DLD1 (cell line): ENCODE results near the gene RNF11.

Experiments
- in situ Hi-C: cut with HindIII; loops from 2 replicates; pipeline ENCODE4 v1.10.0; 2017; ENCODE audit warnings: low sequenced_read_pairs

RNF11 gene

DNA sequence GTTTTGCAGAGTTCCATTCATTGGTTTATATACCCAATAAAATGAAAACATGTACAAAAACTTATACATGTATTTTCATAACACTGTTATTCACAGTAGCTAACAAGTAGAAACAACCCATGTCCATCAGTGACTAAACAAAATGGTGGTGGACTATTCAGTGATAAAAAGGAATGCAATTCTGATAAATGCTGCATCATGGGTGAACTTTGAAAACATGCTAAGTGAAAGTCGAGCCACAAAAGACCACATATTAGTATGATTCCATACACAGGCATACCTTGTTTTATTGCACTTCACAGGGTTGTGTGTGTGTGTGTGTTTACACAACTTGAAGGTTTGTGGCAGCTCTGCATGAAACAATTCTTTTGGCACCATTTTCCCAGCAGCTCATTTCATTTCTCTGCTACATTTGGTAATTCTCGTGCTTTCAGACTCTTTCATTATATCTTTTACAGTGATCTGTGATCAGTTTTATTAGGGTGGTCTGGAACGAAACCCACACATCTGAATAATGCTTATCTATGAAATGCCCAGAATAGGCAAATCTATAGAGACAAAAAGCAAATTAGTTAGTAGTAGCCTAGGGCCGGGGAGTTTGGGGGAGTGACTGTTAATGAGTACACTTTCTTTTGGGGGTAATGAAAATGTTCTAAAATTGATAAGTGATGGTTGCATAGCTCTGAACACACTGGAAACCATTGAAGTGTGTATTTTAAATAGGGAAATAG, 27.2 kb downstream of the RNF11 start:
- in situ Hi-C loops = no loop called here

GRCh38 chr1:51264451-51264850, 28.4 kb downstream of the RNF11 start:
- in situ Hi-C loops = no loop called here

DNA sequence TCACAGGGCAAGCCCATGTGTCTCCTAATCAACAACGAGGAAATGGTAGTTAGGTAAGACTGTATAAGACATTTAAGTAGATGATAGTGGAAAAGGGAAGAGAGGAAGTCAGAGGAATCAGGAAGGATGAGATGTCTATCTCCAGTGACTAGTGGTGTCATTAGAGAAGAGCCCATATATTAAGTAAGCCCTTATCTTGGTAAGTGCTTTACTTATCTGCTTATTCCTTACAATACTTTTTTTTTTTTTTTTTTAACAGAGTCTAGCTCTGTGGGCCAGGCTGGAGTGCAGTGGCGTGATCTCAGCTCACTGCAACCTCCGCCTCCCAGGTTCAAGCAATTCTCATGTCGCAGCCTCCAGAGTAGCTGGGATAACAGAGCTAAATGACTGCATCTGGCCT, 29.5 kb downstream of the RNF11 start:
- in situ Hi-C loops = no loop called here

DNA sequence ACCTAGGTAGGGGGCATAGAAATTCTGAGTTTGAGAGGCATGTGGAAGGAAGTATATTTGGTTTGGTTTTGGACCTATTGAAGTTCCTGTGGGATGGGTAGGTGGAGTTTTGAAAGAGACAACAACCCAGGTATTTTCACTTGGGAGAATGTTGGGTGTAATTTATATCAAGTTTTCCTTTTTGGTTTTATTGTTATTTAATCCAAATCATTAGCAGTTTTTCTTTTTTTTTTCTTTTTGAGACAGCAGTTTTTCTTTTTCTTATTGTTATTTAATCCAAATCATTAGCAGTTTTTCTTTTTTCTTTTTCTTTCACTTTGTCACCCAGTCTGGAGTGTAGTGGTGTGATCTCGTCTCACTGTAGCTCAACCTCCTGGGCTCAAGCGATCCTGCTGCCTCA, 30.1 kb downstream of the RNF11 start:
- in situ Hi-C loops = no loop called here

GRCh38 chr1:51266791-51267190, 30.7 kb downstream of the RNF11 start:
- in situ Hi-C loops = no loop called here

GRCh38 chr1:51268634-51269033, 32.6 kb downstream of the RNF11 start:
- in situ Hi-C loops = no loop called here

DNA sequence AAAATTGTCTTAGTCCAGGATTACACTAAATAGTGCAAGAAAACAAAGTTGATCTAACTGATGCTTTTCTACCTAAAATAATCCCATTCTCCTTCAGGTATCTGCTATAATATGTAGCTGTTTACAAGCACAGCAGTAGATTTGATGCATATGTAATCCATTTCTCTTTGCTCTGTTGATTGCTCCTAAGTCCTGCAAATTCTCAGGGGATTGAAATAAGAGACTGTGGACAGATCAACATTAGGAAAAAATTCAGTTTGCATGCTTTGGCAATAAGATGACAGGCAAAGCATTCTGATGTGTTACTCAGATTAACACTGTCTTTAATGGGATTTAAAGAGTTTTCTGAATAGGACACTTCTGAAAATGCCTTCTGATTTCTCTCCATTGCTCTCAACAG, 34.7 kb downstream of the RNF11 start:
- in situ Hi-C loops = no loop called here

- in situ Hi-C loops = no loop called here
Measured at GRCh38 chr1:51272916-51273315, 36.8 kb downstream of the RNF11 start.

DNA sequence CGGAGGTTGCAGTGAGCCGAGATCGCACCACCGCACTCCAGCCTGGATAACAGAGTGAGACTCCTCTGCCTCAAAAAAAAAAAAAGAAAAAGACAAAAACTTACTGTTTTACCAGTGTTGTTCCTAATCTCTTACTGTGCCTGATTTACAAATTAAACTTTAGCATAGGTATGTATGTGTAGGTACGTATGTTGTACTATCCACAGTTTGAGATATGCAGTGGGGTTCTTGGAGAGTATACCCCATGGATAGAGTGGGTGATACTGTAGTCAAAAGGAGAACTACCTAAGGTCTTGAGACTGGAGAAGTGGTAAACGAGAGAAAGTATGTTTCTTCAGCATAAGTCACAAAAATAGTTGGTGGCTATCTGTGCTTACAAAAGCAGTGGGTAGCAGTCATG, 38.6 kb downstream of the RNF11 start:
- in situ Hi-C loops = no loop called here

- in situ Hi-C loops = no loop called here
Measured at GRCh38 chr1:51276286-51276685, 40.2 kb downstream of the RNF11 start.

- in situ Hi-C loops = no loop called here
Measured at GRCh38 chr1:51280321-51280978, 44.4 kb downstream of the RNF11 start.

DNA sequence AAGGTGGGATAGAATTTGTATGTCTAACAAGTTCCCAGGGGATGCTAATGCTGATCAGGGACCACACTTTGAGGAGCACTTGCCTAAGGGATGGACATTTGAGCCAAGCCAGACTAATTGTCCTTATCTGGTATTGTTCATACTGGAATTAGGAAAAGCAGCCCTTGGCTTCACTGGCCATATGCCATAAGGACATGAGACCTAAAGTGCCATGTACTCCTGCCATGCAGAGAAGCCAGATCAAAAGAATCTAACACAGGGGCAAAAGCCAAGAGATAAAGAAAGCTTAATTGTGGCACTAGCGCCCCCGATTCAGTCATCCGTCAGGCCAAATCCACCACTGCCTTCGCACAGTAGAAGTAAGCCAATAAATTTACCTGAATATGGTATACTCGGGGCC, 45.7 kb downstream of the RNF11 start:
- in situ Hi-C loops = no loop called here

DNA sequence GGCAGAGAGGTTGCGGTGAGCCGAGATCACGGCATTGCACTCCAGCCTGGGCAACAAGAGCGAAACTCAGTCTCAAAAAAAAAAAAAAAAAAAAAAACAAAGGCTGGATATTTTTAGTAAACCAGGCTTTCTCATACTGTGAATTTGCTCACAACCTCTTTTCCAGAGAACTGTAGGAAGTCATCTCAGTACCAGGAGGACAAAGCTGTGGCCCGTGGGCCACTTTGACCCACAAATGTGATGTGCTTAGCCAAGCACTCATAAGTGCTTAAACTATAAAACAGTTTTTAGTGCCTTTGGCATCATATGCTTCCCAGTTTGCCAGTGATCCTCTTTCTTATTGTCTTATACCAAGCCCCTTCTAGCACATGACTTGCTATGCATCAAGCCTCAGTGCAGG, 46.5 kb downstream of the RNF11 start:
- in situ Hi-C loops = no loop called here

DNA sequence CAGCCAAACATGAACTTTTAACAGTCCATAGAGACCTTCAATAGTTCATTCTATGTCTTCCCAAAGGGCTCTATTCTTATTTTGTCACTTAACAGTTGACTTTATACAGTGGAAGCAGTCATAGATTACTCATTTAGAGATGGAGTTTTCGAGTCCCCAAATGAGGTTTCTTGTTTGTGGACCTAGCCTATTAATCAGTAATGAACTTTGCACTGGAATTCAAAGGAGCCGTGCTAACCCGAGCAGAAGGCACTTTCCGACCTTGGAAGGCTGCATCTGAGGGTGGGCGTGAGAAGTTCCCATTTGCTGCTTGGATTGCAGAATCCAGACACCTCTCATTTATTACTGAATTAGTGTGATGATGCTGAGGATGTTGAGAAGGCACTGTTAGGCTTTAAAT, 47.9 kb downstream of the RNF11 start:
- in situ Hi-C loops = no loop called here

DNA sequence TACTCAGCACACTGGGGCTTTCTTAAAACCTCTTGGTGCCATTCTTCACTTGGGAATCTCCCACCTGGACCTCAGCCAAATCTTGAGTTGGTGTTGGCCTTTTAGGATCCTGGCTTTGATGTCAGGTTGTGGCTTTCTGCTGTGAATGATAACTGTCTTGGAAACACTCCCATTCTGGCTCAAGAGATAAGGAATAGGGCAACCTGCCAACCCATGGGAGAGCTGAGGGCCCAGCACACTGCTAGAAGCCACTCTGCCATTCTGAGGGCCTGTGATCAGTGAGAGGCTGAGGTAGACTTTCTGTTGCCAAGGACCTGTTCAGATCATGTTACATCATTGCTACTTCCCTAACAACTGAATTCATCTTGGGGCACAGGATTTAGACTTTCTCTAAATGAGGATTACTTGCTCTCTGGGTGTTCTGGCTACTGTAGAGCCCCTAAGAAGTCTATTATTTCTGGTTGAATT, 48.4 kb downstream of the RNF11 start:
- in situ Hi-C loops = no loop called here

DNA sequence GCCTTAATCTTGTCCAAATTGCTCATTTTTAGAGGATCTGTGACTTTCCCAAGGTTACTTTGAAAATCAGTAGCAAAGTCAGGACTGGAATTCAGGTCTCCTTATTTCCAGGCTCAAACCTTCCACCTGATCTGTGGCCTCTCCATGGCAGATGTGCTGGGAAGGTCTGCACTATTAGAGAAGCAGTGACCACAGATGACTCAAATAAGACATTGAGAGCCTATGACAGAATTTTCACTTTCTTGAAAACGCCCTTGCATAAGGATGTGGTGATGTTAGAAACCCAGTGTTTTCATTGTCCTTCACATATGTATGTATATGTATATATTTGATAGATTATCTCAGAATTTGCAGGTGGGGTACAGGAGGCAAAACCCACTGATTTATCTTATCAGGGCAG, 49.0 kb downstream of the RNF11 start:
- in situ Hi-C loops = no loop called here

DNA sequence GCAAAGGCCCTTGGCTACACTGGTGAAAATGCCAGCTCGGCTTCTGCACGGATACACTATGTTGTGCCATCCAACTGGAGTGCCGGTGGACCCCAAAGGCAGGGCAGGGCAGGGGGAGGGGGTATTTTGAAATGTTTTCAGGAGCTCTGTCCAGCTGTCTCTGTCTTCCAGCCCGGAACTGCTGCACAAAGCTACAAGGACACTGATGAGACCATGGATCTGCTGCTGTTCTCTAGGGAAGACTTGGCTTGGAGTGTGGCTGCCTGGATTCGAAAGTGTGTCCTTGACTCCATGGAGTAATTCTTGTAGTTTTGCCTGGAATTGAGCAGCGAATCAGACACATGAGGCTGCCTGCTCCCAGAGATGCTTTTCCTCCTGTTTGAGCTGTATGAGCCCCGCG, 51.9 kb downstream of the RNF11 start:
- in situ Hi-C loops = no loop called here

GRCh38 chr1:51288578-51288977, 52.5 kb downstream of the RNF11 start:
- in situ Hi-C loops = no loop called here

DNA sequence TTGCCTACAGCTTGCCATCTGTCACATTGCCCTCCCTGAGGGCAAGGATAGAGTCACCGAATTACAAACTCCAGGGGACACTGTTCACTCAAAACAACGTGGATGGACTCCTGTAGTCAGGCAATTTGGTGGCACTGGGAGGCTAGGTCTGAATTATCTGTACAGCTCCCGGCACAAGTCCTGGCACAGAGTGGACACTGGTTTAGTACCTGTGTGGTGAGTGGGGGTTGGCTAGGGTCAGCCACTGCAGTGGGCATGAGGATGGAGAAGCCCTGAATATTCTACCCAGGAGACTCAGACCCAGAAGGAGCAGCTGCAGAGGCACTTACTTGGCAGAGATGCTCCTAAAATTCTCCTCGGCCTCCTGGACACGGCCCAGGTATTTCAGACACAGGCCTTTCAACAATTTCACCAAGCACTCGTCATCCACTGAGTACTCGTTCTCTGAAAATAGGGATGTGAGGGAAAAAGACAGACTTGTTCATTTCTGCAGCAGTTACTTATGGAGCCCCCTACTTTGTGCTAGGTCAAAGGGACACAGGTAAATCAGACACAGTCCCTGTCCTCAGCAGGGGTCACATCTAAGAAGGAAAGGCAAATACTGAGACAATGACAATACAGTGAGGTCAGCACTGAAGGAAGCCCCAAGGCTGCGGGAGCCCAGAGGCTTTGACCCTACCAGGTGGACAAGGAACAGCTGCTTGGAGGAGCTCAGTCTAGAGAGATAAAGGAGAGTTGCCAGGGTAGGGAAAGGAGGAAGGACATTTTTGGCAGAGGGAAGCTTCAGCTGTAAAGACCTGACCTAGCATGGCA, 53.8 kb downstream of the RNF11 start:
- in situ Hi-C loops = no loop called here

- in situ Hi-C loops = no loop called here
Measured at GRCh38 chr1:51290489-51290847, 54.4 kb downstream of the RNF11 start.

GRCh38 chr1:51293898-51294515, 57.9 kb downstream of the RNF11 start:
- in situ Hi-C loops = no loop called here
